Right lobe of liver (tissue), 4 donors: Measurements from ENCODE around the gene SPN.
"Not testable (repeated sequence)": the region's sequence is repeated elsewhere in the genome, so short reads cannot be mapped to it uniquely, and the experiment has no call there.

Experiments
- POLR2A ChIP-seq: fragments of 450-650 bp; IDR thresholded peaks from one replicate; pipeline ENCODE4 v1.6.1; 2017; ENCODE audit warnings: antibody characterized with exemption, mild to moderate bottlenecking
- TF ChIP-seq, protein P1 (sequence below), 4 donors: fragments of 200-600 bp in 3 of 4; fragments of 450-650 bp in 1 of 4; IDR thresholded peaks; one replicate each; pipeline versions ENCODE4 v1.5.1 to v1.8.0; 2016 to 2022; ENCODE audit warnings: antibody characterized with exemption in 4 of 4, mild to moderate bottlenecking in 2 of 4
- donor health status: DM: no; HTN: no; CAD: no.
- donor health status: DM: no; HTN: no; CAD: no.
- donor health status: DM: no; HTN: yes; CAD: no.

DNA sequence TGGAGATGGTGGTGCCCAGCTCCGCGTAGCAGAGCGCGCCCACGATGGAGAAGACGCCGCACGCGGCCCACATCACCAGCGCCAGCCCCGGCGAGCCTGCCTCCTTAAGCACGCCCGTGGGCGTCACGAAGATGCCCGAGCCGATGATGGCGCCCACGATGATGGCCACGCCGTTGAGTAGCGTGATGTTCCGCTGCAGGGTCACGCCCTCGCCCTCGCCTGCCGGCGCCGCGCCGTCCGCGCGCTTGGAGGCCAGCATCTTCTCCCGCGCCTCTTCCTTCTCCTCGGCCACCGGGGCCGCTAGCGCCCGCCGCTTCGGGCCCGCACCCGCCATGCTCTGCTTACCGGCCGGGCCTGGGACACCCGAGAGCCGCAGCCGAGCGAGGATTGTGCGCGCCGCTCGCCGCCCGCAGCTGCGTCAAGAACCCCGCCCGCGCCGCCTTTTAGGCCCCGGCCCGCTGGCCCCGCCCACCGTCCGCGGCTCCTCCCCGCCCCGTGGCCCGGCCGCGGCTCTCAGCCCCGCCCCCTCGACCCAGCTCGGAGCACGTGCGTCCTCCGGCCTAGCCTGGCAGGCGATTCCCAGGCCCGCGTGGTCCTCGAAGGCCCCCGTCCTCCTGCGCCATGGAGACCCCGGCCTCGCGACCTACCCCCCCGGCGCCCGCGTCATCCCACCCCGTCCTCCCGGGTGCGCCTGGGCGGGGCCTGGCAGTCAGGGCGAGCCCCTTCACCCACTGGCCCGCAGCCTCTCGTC is 49.6 kb upstream of the SPN start:
- TF ChIP-seq, protein P1, sequence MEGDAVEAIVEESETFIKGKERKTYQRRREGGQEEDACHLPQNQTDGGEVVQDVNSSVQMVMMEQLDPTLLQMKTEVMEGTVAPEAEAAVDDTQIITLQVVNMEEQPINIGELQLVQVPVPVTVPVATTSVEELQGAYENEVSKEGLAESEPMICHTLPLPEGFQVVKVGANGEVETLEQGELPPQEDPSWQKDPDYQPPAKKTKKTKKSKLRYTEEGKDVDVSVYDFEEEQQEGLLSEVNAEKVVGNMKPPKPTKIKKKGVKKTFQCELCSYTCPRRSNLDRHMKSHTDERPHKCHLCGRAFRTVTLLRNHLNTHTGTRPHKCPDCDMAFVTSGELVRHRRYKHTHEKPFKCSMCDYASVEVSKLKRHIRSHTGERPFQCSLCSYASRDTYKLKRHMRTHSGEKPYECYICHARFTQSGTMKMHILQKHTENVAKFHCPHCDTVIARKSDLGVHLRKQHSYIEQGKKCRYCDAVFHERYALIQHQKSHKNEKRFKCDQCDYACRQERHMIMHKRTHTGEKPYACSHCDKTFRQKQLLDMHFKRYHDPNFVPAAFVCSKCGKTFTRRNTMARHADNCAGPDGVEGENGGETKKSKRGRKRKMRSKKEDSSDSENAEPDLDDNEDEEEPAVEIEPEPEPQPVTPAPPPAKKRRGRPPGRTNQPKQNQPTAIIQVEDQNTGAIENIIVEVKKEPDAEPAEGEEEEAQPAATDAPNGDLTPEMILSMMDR (IDR thresholded peaks at IDR 0.05): not testable (repeated sequence)
- peak; percentile 55 for TF ChIP-seq POLR2A
